Fibroblast of the aortic adventitia (primary cell): Measurements from ENCODE around the gene RSPH10B2. TPM values are rescaled to one million over a fixed set of nuclear protein-coding genes. Genes with fewer than 3 reads are reported as not detected.
"Not testable (repeated sequence)": the region's sequence is repeated elsewhere in the genome, so short reads cannot be mapped to it uniquely, and the experiment has no call there.

Experiments used
- DNase-seq: peaks from one replicate; pipeline ENCODE4 v3.0.0-alpha.2; 2010; ENCODE audit warnings: low read depth
- H3K4me3 ChIP-seq: 2 replicates; pipeline ENCODE4 v1.5.1; 2011; ENCODE audit warnings: low read depth, mild to moderate bottlenecking, control low read depth, low read length, moderate library complexity
- total RNA-seq: library from RNA; depleted of rRNA; stranded (reverse); fragments of >200 nt; gene quantifications from 2 replicates; pipeline ENCODE4 v1.2.3, GENCODE V29; 2012; ENCODE audit warnings: low replicate concordance
- TF ChIP-seq, protein P1 (sequence below): IDR thresholded peaks from 2 replicates; pipeline ENCODE4 v1.5.1; 2011; ENCODE audit warnings: mild to moderate bottlenecking, low read length, control low read depth, inconsistent platforms; ENCODE audit not compliant: insufficient read depth

RSPH10B2 gene
- total RNA-seq, result not detected in 2 replicates

DNA sequence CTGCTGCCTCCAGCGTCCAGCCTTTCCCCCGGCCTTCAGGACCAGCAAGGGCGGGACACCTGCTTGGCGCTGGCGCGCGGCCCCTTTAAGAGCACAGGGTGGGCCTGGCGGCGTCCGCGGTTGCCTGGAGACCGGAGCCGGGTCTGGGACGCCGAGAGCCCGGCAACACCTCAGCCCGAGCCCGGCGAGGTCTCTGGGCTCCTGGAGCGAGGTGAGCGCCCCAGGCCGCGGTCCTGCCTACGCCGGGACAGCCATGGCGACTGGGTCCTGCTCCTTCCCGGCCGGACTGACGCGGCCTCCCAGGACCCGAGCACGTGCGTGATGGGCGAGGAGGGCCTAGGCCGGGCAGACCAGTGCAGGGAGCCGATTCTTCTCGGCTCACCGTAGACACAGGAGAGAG is at the start of gene RSPH10B2:
TSS of gene RSPH10B2 (plus strand) at position 140 of the 400 bp plus-strand sequence. CDS start 3,575 bp downstream, outside the sequence.
- not testable (repeated sequence) for DNase-seq, H3K4me3 ChIP-seq

DNA sequence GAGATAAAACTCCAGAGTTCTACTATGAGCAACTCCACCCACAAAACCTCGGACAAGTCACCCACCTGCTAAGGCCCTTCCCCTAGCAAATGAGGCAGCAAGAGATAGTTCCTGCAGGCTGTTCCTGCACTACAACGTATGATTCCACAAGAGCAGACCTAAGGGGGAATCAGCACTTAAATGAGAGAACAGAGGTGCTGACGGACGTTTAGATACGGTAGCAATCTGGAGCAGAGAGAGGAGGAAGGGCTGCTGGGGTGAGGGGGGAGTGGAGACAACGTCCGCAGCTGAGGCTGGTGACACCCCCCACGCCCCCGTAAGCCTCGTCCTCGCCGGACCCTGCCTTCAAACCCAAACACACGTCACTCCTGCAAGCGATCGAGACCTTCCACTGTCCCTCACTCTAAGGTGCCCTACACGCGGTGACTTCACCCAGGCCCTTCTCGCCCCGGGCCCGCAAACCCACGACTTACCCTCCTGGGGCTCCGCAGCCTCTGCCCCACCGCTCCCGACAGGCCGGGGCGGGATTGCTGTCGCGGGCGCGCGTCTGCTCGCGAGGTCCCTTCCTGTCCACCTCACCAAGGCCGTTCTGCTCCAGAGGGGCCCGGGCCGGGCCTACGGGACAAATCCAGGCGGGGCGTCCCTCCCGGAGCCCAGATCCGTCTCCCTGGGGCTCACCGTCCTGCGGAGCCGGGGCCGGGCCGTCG is 47.8 kb upstream of the RSPH10B2 start:
- peak; percentile 25 for DNase-seq
- TF ChIP-seq, protein P1, sequence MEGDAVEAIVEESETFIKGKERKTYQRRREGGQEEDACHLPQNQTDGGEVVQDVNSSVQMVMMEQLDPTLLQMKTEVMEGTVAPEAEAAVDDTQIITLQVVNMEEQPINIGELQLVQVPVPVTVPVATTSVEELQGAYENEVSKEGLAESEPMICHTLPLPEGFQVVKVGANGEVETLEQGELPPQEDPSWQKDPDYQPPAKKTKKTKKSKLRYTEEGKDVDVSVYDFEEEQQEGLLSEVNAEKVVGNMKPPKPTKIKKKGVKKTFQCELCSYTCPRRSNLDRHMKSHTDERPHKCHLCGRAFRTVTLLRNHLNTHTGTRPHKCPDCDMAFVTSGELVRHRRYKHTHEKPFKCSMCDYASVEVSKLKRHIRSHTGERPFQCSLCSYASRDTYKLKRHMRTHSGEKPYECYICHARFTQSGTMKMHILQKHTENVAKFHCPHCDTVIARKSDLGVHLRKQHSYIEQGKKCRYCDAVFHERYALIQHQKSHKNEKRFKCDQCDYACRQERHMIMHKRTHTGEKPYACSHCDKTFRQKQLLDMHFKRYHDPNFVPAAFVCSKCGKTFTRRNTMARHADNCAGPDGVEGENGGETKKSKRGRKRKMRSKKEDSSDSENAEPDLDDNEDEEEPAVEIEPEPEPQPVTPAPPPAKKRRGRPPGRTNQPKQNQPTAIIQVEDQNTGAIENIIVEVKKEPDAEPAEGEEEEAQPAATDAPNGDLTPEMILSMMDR, result no peak
- peak overlapping the region; percentile 89 for H3K4me3 ChIP-seq

DNA sequence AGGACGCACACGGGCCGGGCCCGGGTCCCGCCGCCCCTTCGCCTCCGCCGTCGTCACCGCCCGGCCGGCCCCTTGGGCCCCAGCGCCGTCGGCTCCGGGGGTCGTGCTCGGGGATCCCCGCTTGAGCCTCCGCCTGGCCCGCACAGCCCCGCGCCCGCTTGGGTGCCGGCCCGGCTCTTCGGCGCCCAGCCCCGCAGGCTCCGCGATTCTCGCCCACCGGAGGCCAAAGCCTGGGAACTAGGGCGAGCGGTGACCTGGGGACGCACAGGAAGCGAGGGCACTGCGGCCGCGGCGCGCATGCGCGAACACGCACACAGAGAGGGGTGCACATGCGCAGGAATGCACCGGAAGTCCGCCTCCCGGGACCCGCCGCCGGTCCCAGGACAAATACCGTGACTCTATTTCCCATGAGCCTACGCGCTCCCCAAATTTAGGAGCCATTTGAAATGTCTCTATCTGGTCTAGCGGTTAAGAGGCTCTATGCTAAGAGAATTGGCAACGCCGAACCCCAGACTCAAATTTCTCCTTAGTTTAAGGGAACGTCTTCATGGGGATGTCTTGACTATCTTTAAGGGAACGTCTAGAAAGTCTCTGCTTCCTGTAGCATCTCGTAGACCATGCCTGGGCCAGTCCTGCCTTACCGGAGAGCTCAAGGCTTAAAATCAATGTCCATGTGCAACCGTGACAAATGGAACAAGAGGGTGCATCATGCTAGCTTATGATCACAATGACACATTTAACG is 47.1 kb upstream of the RSPH10B2 start, which contains the start of gene ZNF12:
TSS of gene ZNF12 (minus strand) at position 282 of the 742 bp plus-strand sequence. CDS start 1,774 bp downstream, outside the sequence.
- TF ChIP-seq, protein P1, result no peak
- peak within 1 kb of the TSS; percentile 89 for H3K4me3 ChIP-seq

DNA sequence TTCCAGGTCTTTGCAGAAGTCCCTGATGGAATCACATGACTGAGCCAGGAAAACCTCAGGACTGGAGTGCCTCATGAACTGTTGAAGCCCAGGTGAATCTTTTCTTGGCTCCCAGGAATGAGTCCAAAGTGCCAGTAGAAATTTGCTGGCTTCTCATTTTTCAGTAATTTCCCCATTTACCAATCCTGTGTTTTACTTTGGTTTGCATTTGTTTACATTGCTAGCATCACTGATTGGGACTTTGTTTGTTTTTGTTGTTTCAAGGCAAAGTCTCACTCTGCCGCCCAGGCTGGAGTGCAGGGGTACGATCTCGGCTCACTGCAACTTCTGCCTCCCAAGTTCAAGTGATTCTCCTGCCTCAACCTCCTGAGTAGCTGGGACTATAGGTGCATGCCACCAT is 45.6 kb upstream of the RSPH10B2 start:
- no peak for DNase-seq
- no peak overlapping the region for H3K4me3 ChIP-seq
- TF ChIP-seq, protein P1, result no peak

More for the DNA sequence above, 47.1 kb upstream of the RSPH10B2 start, which contains the start of gene ZNF12:
- peak; percentile 92 for DNase-seq

- H3K4me3 ChIP-seq, result no peak overlapping the region
- DNase-seq, result no peak
- TF ChIP-seq, protein P1, result no peak
These were observed 44.1 kb upstream of the RSPH10B2 start for GRCh38 chr7:6709808-6710207.

DNA sequence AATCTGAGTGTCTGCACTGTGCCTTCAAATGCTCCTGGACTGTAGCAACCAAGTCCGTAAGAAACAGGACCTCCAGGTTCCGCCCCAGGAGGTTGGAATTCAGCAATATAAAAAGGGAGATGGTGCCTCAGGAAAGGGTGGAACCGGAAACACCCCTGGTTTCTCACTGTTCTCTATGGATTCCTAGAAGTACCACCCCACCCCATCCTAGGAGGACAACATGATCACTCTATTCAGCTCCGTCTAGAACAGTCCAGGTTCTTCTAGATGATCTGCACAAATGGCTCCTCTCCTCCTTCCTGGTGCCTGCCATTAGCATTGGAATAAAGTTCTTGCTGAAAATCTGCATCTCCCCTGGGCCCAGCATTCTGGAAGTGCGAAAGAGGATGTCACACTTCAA is 39.5 kb upstream of the RSPH10B2 start:
- TF ChIP-seq, protein P1, result no peak
- no peak for DNase-seq
- H3K4me3 ChIP-seq, result no peak overlapping the region

DNA sequence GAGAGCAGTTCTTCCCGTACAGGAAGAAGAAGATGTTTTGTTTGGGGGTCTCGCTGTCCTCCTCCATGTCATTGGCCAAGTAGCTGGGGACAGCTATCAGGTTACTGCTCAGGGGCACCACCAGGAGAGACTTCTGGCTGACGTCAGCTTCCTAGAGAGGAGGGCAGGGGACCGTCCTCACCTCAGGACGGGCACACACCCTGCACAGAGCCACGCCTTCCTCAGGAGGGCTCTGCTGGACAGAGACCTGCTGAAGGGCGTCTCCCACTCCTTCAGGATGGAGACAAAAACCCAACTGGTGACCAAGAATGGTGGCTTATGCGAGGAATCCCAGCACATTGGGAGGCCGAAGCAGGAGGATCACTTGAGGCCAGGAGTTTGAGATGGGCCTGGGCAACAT is 38.0 kb upstream of the RSPH10B2 start:
- DNase-seq, H3K4me3 ChIP-seq: not testable (repeated sequence)

GRCh38 chr7:6718124-6718523 is 35.8 kb upstream of the RSPH10B2 start:
- no peak for DNase-seq
- no peak overlapping the region for H3K4me3 ChIP-seq
- TF ChIP-seq, protein P1, result peak; percentile 6

DNA sequence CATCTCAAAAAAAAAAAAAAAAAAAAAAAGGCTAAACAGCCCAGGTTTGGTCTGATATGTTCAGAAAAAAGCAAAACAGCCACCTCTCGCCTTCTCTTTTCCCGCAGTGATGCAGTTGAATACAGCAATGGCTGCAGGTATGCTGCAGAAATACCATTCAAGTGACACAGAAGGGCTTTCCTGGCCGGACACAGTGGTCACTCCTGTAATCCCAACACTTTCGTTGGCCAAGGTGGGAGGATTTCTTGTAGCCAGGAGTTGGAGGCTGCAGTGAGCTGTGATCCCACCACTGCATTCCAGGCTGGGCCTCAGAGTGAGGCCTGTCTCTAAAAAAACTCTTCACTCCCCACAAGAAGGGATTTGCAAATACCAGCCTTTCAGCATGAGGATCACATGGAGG is 29.6 kb upstream of the RSPH10B2 start:
- H3K4me3 ChIP-seq, result not testable (repeated sequence)

More for the DNA sequence above, 29.6 kb upstream of the RSPH10B2 start:
- DNase-seq, result not testable (repeated sequence)
